Thyroid gland (tissue), 4 donors: Measurements from ENCODE around the gene NUMB.
A peak's percentile ranks its signal among the peaks of the same experiment; 100 is the strongest.

ENCODE experiments used
- POLR2A ChIP-seq, 2 donors: fragments of 450-650 bp; IDR thresholded peaks; one replicate each; pipeline ENCODE4 v1.6.1; 2017; ENCODE audit warnings: antibody characterized with exemption in 2 of 2, mild to moderate bottlenecking in 2 of 2, moderate library complexity in 1 of 2
- TF ChIP-seq, protein P1 (sequence below), 6 experiments: fragments of 200-600 bp in 3 of 6; fragments of 450-650 bp in 3 of 6; sonication (generic) in 3 of 6; IDR thresholded peaks; one replicate each; pipeline ENCODE4 v1.5.1; 2016 to 2019; ENCODE audit warnings: antibody characterized with exemption in 6 of 6, mild to moderate bottlenecking in 2 of 6, inconsistent platforms in 1 of 6, moderate library complexity in 1 of 6

DNA sequence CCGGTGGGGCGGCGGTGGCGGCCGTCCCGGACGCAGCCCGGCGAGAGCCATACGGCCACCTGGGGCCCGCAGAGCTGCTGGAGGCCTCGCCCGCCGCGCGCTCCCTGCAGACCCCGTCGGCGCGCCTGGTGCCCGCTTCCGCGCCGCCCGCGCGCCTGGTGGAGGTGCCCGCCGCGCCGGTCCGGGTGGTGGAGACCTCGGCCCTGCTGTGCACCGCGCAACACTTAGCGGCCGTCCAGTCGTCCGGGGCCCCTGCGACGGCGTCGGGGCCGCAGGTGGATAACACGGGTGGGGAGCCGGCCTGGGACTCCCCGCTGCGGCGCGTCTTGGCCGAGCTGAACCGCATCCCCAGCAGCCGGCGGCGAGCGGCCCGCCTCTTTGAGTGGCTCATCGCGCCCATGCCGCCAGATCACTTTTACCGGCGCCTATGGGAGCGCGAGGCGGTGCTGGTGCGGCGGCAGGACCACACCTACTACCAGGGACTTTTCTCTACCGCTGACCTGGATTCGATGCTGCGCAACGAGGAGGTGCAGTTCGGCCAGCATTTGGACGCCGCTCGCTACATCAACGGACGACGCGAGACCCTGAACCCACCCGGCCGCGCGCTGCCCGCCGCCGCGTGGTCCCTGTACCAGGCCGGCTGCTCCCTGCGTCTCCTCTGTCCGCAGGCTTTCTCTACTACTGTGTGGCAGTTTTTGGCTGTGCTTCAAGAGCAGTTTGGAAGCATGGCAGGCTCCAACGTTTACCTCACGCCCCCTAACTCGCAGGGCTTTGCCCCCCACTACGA lies 33.1 kb upstream of the NUMB start:
- TF ChIP-seq, protein P1, sequence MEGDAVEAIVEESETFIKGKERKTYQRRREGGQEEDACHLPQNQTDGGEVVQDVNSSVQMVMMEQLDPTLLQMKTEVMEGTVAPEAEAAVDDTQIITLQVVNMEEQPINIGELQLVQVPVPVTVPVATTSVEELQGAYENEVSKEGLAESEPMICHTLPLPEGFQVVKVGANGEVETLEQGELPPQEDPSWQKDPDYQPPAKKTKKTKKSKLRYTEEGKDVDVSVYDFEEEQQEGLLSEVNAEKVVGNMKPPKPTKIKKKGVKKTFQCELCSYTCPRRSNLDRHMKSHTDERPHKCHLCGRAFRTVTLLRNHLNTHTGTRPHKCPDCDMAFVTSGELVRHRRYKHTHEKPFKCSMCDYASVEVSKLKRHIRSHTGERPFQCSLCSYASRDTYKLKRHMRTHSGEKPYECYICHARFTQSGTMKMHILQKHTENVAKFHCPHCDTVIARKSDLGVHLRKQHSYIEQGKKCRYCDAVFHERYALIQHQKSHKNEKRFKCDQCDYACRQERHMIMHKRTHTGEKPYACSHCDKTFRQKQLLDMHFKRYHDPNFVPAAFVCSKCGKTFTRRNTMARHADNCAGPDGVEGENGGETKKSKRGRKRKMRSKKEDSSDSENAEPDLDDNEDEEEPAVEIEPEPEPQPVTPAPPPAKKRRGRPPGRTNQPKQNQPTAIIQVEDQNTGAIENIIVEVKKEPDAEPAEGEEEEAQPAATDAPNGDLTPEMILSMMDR (IDR thresholded peaks at IDR 0.05) = no peak
- peak in 1 of 2 donors; percentile 36 for TF ChIP-seq POLR2A (IDR thresholded peaks at IDR 0.05)
